ENCODE measurements around the gene TMEM221. TPM values are rescaled to one million over a fixed set of nuclear protein-coding genes. Genes with fewer than 3 reads are reported as not detected.
"Not testable (repeated sequence)": the region's sequence is repeated elsewhere in the genome, so short reads cannot be mapped to it uniquely, and the experiment has no call there.

TMEM221 gene
- total and polyA plus RNA-seq, 2 experiments from 2014 or later = 0.22 to 0.30 TPM

DNA sequence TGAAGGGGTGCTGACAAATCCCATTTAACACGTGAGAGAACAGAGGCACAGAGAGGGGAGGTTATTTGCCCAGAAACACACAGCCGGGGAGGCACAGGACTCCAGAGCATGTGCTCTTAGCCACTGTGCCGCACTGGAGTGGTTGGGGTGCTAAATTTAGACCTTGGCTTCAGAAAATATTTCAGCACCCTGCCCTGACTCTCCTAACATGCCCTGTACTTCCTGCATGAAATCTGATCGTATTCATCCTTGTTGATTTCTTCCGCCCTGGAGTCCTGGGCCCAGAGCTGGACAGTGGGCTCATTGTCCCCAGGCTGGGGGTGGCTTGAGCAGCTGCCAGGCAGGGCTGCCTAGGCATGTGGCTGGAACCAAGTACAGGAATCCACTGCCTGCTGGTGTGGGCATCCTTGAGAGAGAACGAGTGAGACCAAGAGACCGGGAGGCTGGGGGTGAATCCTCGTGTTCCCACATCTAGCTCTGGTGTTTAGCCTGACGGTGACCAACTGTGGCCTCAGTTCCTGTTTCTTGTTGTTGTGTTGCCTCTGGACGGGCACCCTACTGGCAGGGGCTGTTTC lies 27.2 kb upstream of the TMEM221 start:
- Histone ChIP-seq H3K27me3 (replicated peaks; ENCODE audit: insufficient read depth) (no peaks in the 10 kb centered on the region), H3K36me3 (ENCODE audit: low read depth) (no peaks in the 10 kb centered on the region), H3K4me3 (0 out of 2 replicates have a peak overlapping the region, but pooled peaks have one; percentile 4), H3K4me2 (ENCODE audit: unreplicated experiment) (peak overlapping the region; percentile 36), H4K20me1 (ENCODE audit: insufficient read depth) (no peaks in the 10 kb centered on the region), H3K9me3 (ENCODE audit: low read depth) (no peaks in the 10 kb centered on the region), H3K9ac (peak overlapping the region; percentile 24), H3K4me1 (ENCODE audit: insufficient read depth) (peaks cover 64% of the 10 kb centered on the region), H2AFZ (peak overlapping the region; percentile 41), H3K9me2 (ENCODE audit: insufficient read depth) (no peaks in the 10 kb centered on the region), H3F3A (ENCODE audit: insufficient read depth) (peaks cover 41% of the 10 kb centered on the region), H3K79me2 (ENCODE audit: insufficient read depth) (peaks cover 72% of the 10 kb centered on the region), H3K27ac (peak overlapping the region; percentile 54)
- in situ Hi-C loops (cut with MboI) = no loop called here
- DNase-seq = peak; percentile 70
- 29% methylated on average over 9 to 10 of the region's 10 CpGs for WGBS, 2 experiments (ENCODE audit: low coverage in 1 of 2, low lambda C conversion rate in 2 of 2, missing lambda C conversion rate in 2 of 2)
- no peak for TF ChIP-seq EZH2 (IDR thresholded peaks at IDR 0.05; ENCODE audit: insufficient read depth, poor library complexity, severe bottlenecking)

DNA sequence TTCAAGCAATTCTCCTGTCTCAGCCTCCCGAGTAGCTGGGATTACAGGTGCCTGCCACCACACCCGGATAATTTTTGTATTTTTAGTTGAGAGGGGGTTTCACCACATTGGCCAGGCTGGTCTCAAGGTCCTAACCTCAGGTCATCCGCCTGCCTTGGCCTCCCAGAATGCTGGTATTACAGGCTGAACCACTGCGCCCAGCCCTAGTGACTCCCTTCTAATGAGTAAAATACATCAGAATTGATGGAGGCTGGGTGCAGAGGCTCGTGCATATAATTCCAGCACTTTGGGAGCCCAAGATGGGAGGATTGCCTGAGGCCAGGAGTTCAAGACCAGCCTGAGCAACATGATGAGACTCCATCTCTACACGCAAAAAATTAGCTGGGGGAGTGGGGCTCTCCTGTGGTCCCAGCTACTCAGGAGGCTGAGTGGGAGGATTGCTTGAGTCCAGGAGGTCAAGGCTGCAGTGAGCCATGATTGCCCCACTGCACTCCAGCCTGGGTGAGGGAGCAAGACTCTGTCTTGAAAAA lies 26.6 kb upstream of the TMEM221 start:
- H3K9me3 ChIP-seq (ENCODE audit: low read depth); H4K20me1 ChIP-seq (ENCODE audit: insufficient read depth); H3K27me3 ChIP-seq (replicated peaks; ENCODE audit: insufficient read depth); H3K36me3 ChIP-seq (ENCODE audit: low read depth); DNase-seq; in situ Hi-C loops (cut with MboI); H3K9me2 ChIP-seq (ENCODE audit: insufficient read depth); H2AFZ ChIP-seq: not testable (repeated sequence)
- peaks cover 58% of the 10 kb centered on the region for H3K4me1 ChIP-seq (ENCODE audit: insufficient read depth)
- peaks cover 35% of the 10 kb centered on the region for H3F3A ChIP-seq (ENCODE audit: insufficient read depth)
- 0 out of 2 replicates have a peak overlapping the region, but pooled peaks have one; percentile 4 for H3K4me3 ChIP-seq
- WGBS, 2 experiments (ENCODE audit: low coverage in 1 of 2, low lambda C conversion rate in 2 of 2, missing lambda C conversion rate in 2 of 2) = 77 to 78% methylated on average over 6 of the region's 6 CpGs
- H3K4me2 ChIP-seq (ENCODE audit: unreplicated experiment) = peak overlapping the region; percentile 36
- H3K79me2 ChIP-seq (ENCODE audit: insufficient read depth) = peaks cover 69% of the 10 kb centered on the region
- peak overlapping the region; percentile 54 for H3K27ac ChIP-seq
- peak overlapping the region; percentile 24 for H3K9ac ChIP-seq

DNA sequence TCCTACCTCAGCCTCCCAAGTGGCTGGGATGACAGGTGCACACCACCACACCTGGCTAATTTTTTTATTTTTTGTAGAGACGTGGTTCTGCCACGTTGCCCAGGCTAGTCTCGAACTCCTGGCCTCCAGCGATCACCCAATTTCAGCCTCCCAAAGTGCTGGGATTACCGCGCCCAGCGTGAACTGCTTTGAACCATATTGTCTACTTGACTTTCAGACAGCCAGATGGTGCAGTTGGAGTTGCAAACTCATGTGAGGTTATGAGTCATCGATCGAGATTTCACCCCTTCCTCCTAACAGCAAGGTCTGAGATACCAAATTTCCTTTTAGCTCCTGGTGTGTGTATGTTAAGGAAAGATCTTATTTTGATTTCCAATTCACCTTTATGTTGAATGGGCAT lies 24.6 kb upstream of the TMEM221 start:
- in situ Hi-C loops (cut with MboI) = no loop called here
- Histone ChIP-seq H3K9me2 (ENCODE audit: insufficient read depth) (no peaks in the 10 kb centered on the region), H2AFZ (no peak overlapping the region), H3K4me3 (no peak overlapping the region), H3K9me3 (ENCODE audit: low read depth) (no peaks in the 10 kb centered on the region), H3K79me2 (ENCODE audit: insufficient read depth) (peaks cover 69% of the 10 kb centered on the region), H3K27me3 (replicated peaks; ENCODE audit: insufficient read depth) (no peaks in the 10 kb centered on the region), H3K4me1 (ENCODE audit: insufficient read depth) (peaks cover 50% of the 10 kb centered on the region), H3K27ac (peak overlapping the region; percentile 51), H3F3A (ENCODE audit: insufficient read depth) (peaks cover 16% of the 10 kb centered on the region; the same call in 1 of the 2 replicates), H3K36me3 (ENCODE audit: low read depth) (no peaks in the 10 kb centered on the region), H4K20me1 (ENCODE audit: insufficient read depth) (no peaks in the 10 kb centered on the region), H3K4me2 (ENCODE audit: unreplicated experiment) (peak overlapping the region; percentile 52), H3K9ac (peak overlapping the region; percentile 23; the same call in 1 of the 2 replicates)
- TF ChIP-seq EZH2phosphoT487 (IDR thresholded peaks at IDR 0.05; ENCODE audit: insufficient read depth, low read depth) = no peak
- no peak for TF ChIP-seq EZH2 (IDR thresholded peaks at IDR 0.05; ENCODE audit: insufficient read depth, poor library complexity, severe bottlenecking)
- peak; percentile 88 for DNase-seq
- WGBS, 2 experiments (ENCODE audit: low coverage in 1 of 2, low lambda C conversion rate in 2 of 2, missing lambda C conversion rate in 2 of 2) = 19 to 21% methylated on average over 9 of the region's 9 CpGs

GRCh38 chr19:17471410-17472125 lies 23.1 kb upstream of the TMEM221 start:
- H3K27ac ChIP-seq = no peak overlapping the region
- H3K4me1 ChIP-seq (ENCODE audit: insufficient read depth) = peaks cover 41% of the 10 kb centered on the region
- H3K36me3 ChIP-seq (ENCODE audit: low read depth) = no peaks in the 10 kb centered on the region
- H3K9ac ChIP-seq = peak overlapping the region; percentile 79
- H3K9me3 ChIP-seq (ENCODE audit: low read depth) = no peaks in the 10 kb centered on the region
- TF ChIP-seq EZH2 (IDR thresholded peaks at IDR 0.05; ENCODE audit: insufficient read depth, poor library complexity, severe bottlenecking) (no peak), EZH2phosphoT487 (IDR thresholded peaks at IDR 0.05; ENCODE audit: insufficient read depth, low read depth) (no peak)
- peak overlapping the region; percentile 72 for H3K4me3 ChIP-seq
- H3F3A ChIP-seq (ENCODE audit: insufficient read depth) = peaks cover 15% of the 10 kb centered on the region; the same call in 1 of the 2 replicates
- WGBS, 2 experiments (ENCODE audit: low coverage in 1 of 2, low lambda C conversion rate in 2 of 2, missing lambda C conversion rate in 2 of 2) = 36 to 37% methylated on average over 12 of the region's 12 CpGs
- H3K9me2 ChIP-seq (ENCODE audit: insufficient read depth) = no peaks in the 10 kb centered on the region
- no peaks in the 10 kb centered on the region for H3K27me3 ChIP-seq (replicated peaks; ENCODE audit: insufficient read depth)
- peaks cover 59% of the 10 kb centered on the region for H3K79me2 ChIP-seq (ENCODE audit: insufficient read depth)
- no peak overlapping the region for H2AFZ ChIP-seq
- in situ Hi-C loops (cut with MboI) = no loop called here
- H4K20me1 ChIP-seq (ENCODE audit: insufficient read depth) = no peaks in the 10 kb centered on the region
- peak overlapping the region; percentile 96 for H3K4me2 ChIP-seq (ENCODE audit: unreplicated experiment)
- no peak for DNase-seq

Data from GM23248 (cell line).